ENCODE measurements around the gene CAMTA2.
"Not testable (repeated sequence)": the region's sequence is repeated elsewhere in the genome, so short reads cannot be mapped to it uniquely, and the experiment has no call there.

Gene CAMTA2

DNA sequence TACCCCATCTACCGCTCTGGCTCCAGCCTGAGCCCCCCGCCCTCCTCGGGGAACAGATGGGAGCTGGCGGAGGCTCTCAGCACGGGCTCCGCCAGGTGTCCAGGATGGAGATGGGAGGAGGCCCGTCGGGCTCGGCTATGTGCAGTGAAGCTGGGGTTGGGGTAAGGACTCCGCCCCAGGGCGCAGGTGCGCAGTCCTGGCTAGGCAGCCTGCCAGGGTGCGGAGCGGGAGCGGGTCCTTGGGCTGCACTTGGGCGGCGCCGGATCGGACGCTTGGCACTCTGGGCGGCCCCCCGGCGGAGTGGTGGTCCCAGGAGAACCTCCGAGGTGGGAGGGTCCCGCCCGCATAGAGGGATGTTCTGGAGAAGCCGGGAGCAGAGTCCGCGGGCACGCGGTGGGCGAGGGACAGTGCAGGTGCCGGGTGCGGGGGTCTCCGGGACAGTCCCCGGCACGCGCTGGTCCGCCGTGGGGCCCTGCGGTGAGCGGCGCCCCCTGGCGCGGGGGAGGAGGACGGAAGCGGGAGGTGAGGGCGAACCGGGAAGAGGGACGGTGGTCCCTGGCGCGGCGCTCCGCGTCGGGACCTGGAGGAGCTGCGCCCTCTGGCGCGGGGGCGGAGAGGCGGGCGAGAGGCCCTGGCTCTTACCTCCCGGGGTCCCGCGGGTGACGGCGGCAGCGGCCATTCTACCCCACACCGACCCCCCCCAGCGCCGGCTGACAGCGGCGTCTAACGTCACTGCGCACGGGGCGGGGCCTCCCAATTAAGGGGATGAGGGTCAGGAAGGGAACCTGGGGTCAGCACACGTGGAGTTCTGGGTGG, at the start of gene CAMTA2:
CAMTA2 (minus strand) TSS at position 725 of the 816 bp plus-strand sequence. CDS start 1,453 bp downstream, outside the sequence.
- DNase-seq (ENCODE audit: low read depth in 2 of 2): peak; percentile 74 to 76

GRCh38 chr17:5035315-5035714, 47.8 kb upstream of the CAMTA2 start, which contains the start of gene SLC52A1:
Gene SLC52A1 (minus strand): TSS chr17:5035426. CDS start chr17:5034606, 820 bp downstream.
- no peak for DNase-seq (ENCODE audit: low read depth in 2 of 2)

DNA sequence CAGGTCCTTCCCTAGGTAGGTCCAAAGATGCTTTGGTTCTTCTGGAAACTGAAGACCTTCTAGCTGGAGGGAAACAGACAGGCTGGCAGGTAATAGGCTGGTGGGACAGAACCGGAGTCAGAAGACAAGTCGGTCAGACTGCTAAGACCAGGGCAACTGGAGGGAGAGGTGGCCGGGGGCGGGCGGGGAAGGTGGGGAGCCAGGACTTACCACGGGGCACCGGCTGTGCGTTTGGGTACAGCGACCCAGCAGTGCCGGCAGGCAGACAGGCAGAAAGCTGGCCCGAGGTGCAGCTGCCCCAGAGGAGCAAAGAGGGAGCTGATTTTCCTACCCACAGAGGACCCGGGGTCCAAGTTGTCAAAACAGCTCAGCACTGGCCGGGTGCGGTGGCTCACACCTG, 47.2 kb upstream of the CAMTA2 start:
- DNase-seq (ENCODE audit: low read depth in 2 of 2): no peak

- no peak for DNase-seq (ENCODE audit: low read depth in 2 of 2)
These were observed 46.6 kb upstream of the CAMTA2 start for GRCh38 chr17:5034063-5034462.

DNA sequence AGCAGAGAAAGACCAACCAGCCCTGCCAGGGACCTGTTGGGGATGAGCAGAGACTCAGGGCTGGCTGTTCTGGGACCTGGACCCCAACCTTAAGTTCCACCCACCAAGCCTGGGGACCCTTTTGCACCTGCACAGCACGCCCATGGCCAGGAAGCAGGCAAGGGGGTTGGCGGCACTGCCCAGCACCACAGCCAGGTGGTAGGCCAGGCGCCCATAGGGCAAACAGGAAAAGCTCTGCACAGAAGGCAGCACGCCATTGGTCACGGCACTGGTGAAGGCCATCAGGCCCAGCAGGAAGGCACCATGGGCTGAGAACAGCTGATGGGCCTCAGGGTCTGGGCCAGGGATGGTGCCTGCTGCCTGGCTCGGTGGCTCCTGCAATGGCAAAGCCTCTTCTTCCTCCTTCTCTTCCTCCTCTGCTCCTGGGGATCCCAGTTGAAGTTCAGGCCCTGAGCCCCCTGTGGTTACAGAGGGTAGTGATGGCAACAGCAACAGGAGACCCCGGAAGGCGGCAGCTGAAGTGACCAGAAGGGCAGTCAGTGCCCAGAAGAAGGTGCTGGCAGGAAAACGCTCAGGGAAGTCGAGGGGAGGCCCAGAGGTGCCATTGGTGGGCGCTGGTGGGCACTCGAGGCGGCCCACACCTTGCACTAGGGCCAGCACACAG, 46.0 kb upstream of the CAMTA2 start:
- no peak for DNase-seq (ENCODE audit: low read depth in 2 of 2)

DNA sequence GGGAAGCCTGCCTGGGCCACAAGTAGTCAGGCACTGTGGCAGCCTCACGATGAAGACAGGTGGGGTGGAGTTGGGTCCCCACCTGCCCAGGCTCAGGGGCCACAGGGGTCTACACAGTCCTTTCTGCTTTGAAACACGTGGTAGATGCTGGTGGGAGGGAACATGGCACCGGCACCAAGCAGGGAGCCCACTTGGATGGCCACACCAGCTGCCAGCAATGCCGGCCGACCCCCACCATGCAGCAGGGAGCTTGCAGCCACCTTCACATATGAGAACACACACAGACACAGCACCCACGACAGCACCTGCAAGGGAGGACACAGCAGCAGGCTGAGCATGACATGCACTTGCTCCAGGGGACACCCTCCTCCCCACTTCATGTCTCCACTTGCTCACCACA, 45.4 kb upstream of the CAMTA2 start:
- DNase-seq (ENCODE audit: low read depth in 2 of 2): no peak

DNA sequence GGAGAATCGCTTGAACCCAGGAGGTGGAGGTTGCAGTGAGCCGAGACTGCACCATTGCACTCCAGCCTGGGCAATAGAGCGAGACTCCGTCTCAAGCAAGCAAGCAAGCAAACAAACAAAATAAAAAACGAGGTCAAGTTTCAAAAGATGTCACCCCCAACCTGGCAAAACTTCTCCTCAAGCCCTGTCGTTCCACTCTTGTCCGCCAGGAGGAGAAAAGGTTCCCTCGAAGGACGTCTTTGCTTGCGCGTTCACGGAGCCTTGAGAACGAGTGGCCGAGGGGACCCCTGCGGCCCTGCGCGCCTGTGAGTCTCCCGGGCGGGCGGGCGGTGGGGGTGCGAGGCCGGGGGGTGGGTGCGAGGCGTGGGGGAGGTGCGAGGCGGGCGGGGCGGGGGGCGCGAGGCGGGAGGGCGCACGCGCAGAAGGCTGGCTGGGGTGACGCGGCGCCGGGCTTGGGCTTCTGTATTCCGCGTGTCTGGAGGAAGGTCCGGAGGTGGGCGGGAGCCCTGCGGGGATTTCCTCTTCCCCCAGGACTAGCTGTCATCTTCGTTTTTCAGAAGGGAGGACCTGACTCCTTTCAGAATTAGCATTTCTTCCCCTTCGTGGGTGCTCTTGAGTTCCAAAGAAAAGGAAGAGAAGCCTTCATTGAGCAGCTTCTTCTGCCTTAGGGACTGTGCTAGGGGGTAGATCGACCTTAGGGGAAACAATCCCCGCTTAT, 44.0 kb upstream of the CAMTA2 start:
- DNase-seq (ENCODE audit: low read depth in 2 of 2): peak; percentile 67 to 71

- not testable (repeated sequence) for DNase-seq (ENCODE audit: low read depth in 2 of 2)
These were observed 42.7 kb upstream of the CAMTA2 start for GRCh38 chr17:5030168-5030567.

DNA sequence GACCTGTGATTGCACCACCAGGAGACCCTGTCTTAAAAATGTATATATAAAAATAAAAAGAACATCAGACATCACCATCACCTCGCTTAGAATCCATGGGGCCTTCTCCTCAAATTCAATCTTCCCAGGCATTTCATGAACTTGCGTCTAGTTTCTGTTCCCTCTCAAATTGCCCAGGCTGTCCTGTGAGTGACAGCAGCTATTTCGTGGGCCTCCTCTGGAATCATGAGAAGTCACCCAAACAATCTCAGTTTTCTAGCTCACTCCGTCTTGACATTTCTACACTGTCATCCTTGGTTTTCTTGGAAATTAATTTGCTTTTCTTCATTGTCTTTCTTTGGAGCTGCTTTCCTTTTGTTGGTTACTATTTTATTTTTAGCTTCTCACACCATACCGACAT, 40.4 kb upstream of the CAMTA2 start:
- no peak for DNase-seq (ENCODE audit: low read depth in 2 of 2)

GRCh38 chr17:5027299-5027698, 39.8 kb upstream of the CAMTA2 start:
- DNase-seq (ENCODE audit: low read depth in 2 of 2): no peak

GRCh38 chr17:5024604-5025003, 37.1 kb upstream of the CAMTA2 start:
- no peak for DNase-seq (ENCODE audit: low read depth in 2 of 2)

- DNase-seq (ENCODE audit: low read depth in 2 of 2): no peak
These were observed 36.2 kb upstream of the CAMTA2 start for GRCh38 chr17:5023588-5024147.

GRCh38 chr17:5022171-5022711, 34.8 kb upstream of the CAMTA2 start:
- DNase-seq (ENCODE audit: low read depth in 2 of 2): no peak

DNA sequence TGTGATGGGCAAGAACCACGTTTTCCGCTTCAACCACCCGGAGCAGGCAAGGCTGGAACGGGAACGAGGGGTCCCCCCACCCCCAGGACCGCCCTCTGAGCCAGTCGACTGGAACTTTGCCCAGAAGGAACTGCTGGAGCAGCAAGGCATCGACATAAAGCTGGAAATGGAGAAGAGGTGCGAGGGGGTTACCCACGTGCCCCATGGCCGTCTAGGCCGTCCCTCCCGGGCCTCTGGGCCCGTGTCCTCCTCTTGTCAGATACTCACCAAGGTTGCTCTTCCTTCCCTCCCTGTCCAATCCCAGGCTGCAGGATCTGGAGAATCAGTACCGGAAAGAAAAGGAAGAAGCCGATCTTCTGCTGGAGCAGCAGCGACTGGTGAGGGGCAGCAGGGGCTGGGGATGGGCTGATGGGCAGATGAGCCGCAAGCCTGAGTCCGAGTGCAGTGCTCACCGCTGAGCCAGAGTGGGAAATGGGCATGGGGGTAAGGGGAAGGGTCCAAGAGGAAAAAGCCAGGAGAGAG, 33.1 kb upstream of the CAMTA2 start:
- DNase-seq (ENCODE audit: low read depth in 2 of 2): no peak

GRCh38 chr17:5019475-5019956, 32.0 kb upstream of the CAMTA2 start:
- peak in 1 of 2 donors; percentile 41 for DNase-seq (ENCODE audit: low read depth in 2 of 2)

GRCh38 chr17:5014357-5014756, 26.9 kb upstream of the CAMTA2 start:
- DNase-seq (ENCODE audit: low read depth in 2 of 2): no peak

DNA sequence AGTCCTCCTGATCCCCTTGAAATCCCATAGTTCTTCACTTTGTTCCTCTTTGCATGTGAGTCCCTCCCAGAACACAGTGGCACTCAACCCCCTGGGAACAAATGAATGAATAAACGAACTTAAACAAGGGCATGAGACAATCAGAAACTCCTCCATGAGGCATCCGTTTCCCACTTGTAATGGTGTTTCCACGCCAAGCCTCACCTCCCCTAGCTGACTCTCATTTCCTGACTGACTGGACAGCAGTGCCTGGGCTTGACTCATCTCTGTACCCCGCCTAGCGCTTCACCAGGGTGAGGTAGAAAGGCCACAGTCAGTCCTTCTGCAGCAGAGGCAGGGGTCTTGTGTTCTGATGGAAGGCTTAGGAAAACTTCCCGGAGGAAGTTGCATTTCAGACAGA, 24.5 kb upstream of the CAMTA2 start:
- no peak for DNase-seq (ENCODE audit: low read depth in 2 of 2)

DNA sequence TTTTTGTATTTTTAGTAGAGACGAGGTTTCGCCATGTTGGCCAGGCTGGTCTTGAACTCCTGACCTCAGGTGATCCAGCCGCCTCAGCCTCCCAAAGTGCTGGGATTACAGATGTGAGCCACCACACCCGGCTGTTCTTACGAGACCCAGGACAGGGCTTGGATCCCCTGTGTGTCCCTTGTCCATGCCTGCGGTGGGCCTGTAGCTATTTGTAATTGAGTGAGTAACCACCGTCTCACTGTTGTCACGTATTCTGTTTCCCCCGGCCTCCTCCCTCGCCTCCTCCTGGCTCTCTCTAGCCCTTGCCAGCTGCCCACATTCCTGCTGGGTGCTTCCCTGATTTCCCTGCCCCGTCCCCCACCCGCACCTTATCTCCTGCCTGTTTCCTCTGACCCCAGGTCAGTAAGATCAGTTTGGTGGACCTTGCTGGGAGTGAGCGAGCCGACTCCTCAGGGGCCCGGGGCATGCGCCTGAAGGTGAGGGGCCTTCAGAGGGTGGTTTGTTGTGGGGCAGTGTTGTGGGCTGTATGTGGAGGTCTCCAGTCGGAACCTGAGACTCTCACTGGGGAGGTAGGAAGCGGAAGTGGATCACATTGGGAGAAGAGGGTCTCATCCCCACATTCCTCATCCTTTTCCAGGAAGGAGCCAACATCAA, 15.9 kb upstream of the CAMTA2 start:
- no peak for DNase-seq (ENCODE audit: low read depth in 2 of 2)

GRCh38 chr17:5002121-5002788, 14.8 kb upstream of the CAMTA2 start:
- DNase-seq (ENCODE audit: low read depth in 2 of 2): no peak

- no peak for DNase-seq (ENCODE audit: low read depth in 2 of 2)
These were observed 12.8 kb upstream of the CAMTA2 start for GRCh38 chr17:5000237-5000639.
